K562 (cell line): Measurements from ENCODE around the gene TSEN34. TPM values are rescaled to one million over a fixed set of nuclear protein-coding genes. Genes with fewer than 3 reads are reported as not detected.

Experiments
- BRD9 ChIP-seq: fragments of 450-650 bp; IDR thresholded peaks from 2 replicates; pipeline ENCODE4 v1.6.1; 2018; ENCODE audit warnings: low read depth; ENCODE audit not compliant: partially characterized antibody
- ELF4 ChIP-seq: fragments of 450-650 bp; formaldehyde crosslinking; IDR thresholded peaks from 2 replicates; pipeline ENCODE4 v1.4.0; 2022; ENCODE audit warnings: missing genetic modification characterization
- GATAD2B ChIP-seq: fragments of 450-650 bp; IDR thresholded peaks from 2 replicates; pipeline ENCODE4 v1.6.1; 2017; ENCODE audit warnings: mild to moderate bottlenecking, borderline replicate concordance
- GTF2B ChIP-seq: IDR thresholded peaks from 2 replicates; pipeline ENCODE4 v1.6.1; 2011; ENCODE audit not compliant: insufficient read length; ENCODE audit errors: extremely low read depth
- HDAC6 ChIP-seq: IDR thresholded peaks from 2 replicates; pipeline ENCODE4 v1.6.1; 2012; ENCODE audit warnings: low read depth, mild to moderate bottlenecking, control low read depth, inconsistent platforms, low read length, moderate library complexity
- ILF3 ChIP-seq: fragments of 450-650 bp; IDR thresholded peaks from 2 replicates; pipeline ENCODE4 v1.6.1; 2018; ENCODE audit warnings: antibody characterized with exemption, mild to moderate bottlenecking, moderate library complexity, borderline replicate concordance
- KHSRP ChIP-seq: fragments of 450-650 bp; IDR thresholded peaks from 2 replicates; pipeline ENCODE4 v1.6.1; 2017
- NFIX ChIP-seq: fragments of 250-450 bp; sonication (Bioruptor Pico); IDR thresholded peaks from 2 replicates; pipeline ENCODE4 v1.4.0; 2020; ENCODE audit warnings: low read depth, mild to moderate bottlenecking, moderate library complexity
- PATZ1 ChIP-seq: fragments of 250-450 bp; sonication (Bioruptor Pico); IDR thresholded peaks from 2 replicates; pipeline ENCODE4 v1.5.0; 2020; ENCODE audit warnings: mild to moderate bottlenecking, borderline replicate concordance
- PTTG1 ChIP-seq: fragments of 450-650 bp; IDR thresholded peaks from 2 replicates; pipeline ENCODE4 v1.6.1; 2016; ENCODE audit warnings: low read depth, mild to moderate bottlenecking, missing genetic modification characterization, missing compliant biosample characterization
- SETDB1 ChIP-seq: IDR thresholded peaks from one replicate; pipeline ENCODE4 v1.6.1; 2012; ENCODE audit warnings: low read length, control low read depth, inconsistent platforms
- ZBTB11 ChIP-seq, 3 experiments: fragments of 200-800 bp in 1 of 3; fragments of 250-450 bp in 1 of 3; fragments of 450-650 bp in 1 of 3; sonication (Bioruptor Pico) in 1 of 3; sonication (Bioruptor generic) in 1 of 3; formaldehyde crosslinking in 1 of 3; IDR thresholded peaks; 2 replicates each; pipeline versions ENCODE4 v1.6.1 to v1.8.0; 2016 to 2022; ENCODE audit warnings: mild to moderate bottlenecking in 2 of 3, missing genetic modification characterization in 2 of 3, missing compliant biosample characterization in 1 of 3, moderate library complexity in 1 of 3
- ZNF740 ChIP-seq, 3 experiments: fragments of 200-800 bp in 1 of 3; sonication (Bioruptor generic) in 1 of 3; sonication (generic) in 1 of 3; formaldehyde crosslinking in 1 of 3; IDR thresholded peaks; 2 replicates each; pipeline versions ENCODE4 v1.6.1 to v1.8.0; 2016 to 2022; ENCODE audit warnings: mild to moderate bottlenecking in 2 of 3, missing compliant biosample characterization in 2 of 3, missing genetic modification characterization in 2 of 3, missing genetic modification reagents in 1 of 3
- polyA plus RNA-seq, 8 experiments: library from polyadenylated mRNA; depleted of rRNA in 4 of 8; stranded (reverse) in 5 of 8; unstranded in 3 of 8; fragments of >200 nt; fragmentation: Nextera tagmentation in 2 of 8; fragmentation: Illumina TruSeq in 1 of 8; extraction: Ambion mirVana in 2 of 8; extraction: Trizol in 1 of 8; gene quantifications; 2 replicates each; pipeline versions ENCODE4 v1.2.1 to v1.2.3, GENCODE V29; 2011 to 2014; ENCODE audit warnings: inconsistent platforms in 1 of 8, missing spikeins in 1 of 8
- total RNA-seq, 7 experiments: library from RNA; depleted of rRNA in 6 of 7; stranded (reverse); fragments of >200 nt in 6 of 7; fragmentation: Illumina TruSeq in 2 of 7; extraction: Trizol in 2 of 7; gene quantifications; 2 replicates each; pipeline versions ENCODE4 v1.2.1 to v1.2.3, GENCODE V29; 2011 to 2021; ENCODE audit warnings: low replicate concordance in 1 of 7

The TSEN34 gene
- total and polyA plus RNA-seq, 9 of the 15 experiments (the other 6 are each of a cell fraction or from before 2014, with no cell fraction given): 3.1 to 57.6 (median 29.5) TPM

GRCh38 chr19:54142166-54142780 lies 48.8 kb upstream of the TSEN34 start (continued):
- TF ChIP-seq ZBTB11 (CRISPR knock-in tag; IDR thresholded peaks at IDR 0.05): no peak
- TF ChIP-seq PATZ1: no peak
- TF ChIP-seq GATAD2B: no peak
- TF ChIP-seq HDAC6: no peak
- TF ChIP-seq GTF2B: no peak
- no peak for TF ChIP-seq ELF4 (CRISPR knock-in tag)
- TF ChIP-seq KHSRP: no peak
- TF ChIP-seq NFIX (CRISPR knock-in tag): no peak
- TF ChIP-seq SETDB1: no peak
- TF ChIP-seq BRD9: no peak
- no peak for TF ChIP-seq ILF3
- no peak for TF ChIP-seq PTTG1 (tag)
- TF ChIP-seq ZNF740 (CRISPR knock-in tag; IDR thresholded peaks at IDR 0.05): no peak
- TF ChIP-seq ZNF740 (tag; IDR thresholded peaks at IDR 0.05): no peak
